HepG2 (cell line): ENCODE data around the gene SYNE1. TPM values are rescaled to one million over a fixed set of nuclear protein-coding genes. Genes with fewer than 3 reads are reported as not detected.

Experiments used
- ARID3A ChIP-seq: IDR thresholded peaks from 2 replicates; pipeline ENCODE4 v1.6.1; 2012; ENCODE audit warnings: low read depth, low read length, improper control_type of control experiment
- CEBPG ChIP-seq: IDR thresholded peaks from 2 replicates; pipeline ENCODE4 v1.6.1; 2016
- HNRNPUL1 ChIP-seq: fragments of 200-400 bp; formaldehyde crosslinking; IDR thresholded peaks from 2 replicates; pipeline ENCODE4 v1.6.1; 2017; ENCODE audit warnings: low read depth, mild to moderate bottlenecking, low read length, moderate library complexity
- IKZF1 ChIP-seq: fragments of 450-650 bp; IDR thresholded peaks from 2 replicates; pipeline ENCODE4 v1.7.1; 2016
- MED1 ChIP-seq: sonication (generic); formaldehyde crosslinking; IDR thresholded peaks from 2 replicates; pipeline ENCODE4 v1.4.0; 2020; ENCODE audit warnings: missing genetic modification reagents
- MTERF4 ChIP-seq: sonication (generic); formaldehyde crosslinking; IDR thresholded peaks from 2 replicates; pipeline ENCODE4 v1.8.0; 2023; ENCODE audit warnings: mild to moderate bottlenecking, missing genetic modification reagents
- RARA ChIP-seq: IDR thresholded peaks from 2 replicates; pipeline ENCODE4 v1.6.1; 2016; ENCODE audit warnings: missing genetic modification reagents, missing compliant biosample characterization
- SMYD3 ChIP-seq: sonication (generic); formaldehyde crosslinking; IDR thresholded peaks from 2 replicates; pipeline ENCODE4 v1.8.1; 2023; ENCODE audit warnings: mild to moderate bottlenecking, missing genetic modification reagents
- TOE1 ChIP-seq: sonication (generic); formaldehyde crosslinking; IDR thresholded peaks from 2 replicates; pipeline ENCODE4 v1.4.0; 2020; ENCODE audit warnings: mild to moderate bottlenecking, missing genetic modification reagents
- ZNF451 ChIP-seq: sonication (generic); formaldehyde crosslinking; IDR thresholded peaks from 2 replicates; pipeline ENCODE4 v1.5.0; 2020; ENCODE audit warnings: mild to moderate bottlenecking, missing genetic modification reagents
- ZNF562 ChIP-seq: sonication (generic); formaldehyde crosslinking; IDR thresholded peaks from 2 replicates; pipeline ENCODE4 v1.8.0; 2022; ENCODE audit warnings: missing genetic modification reagents, borderline replicate concordance
- polyA plus RNA-seq, 8 experiments: library from polyadenylated mRNA; depleted of rRNA in 3 of 8; stranded (reverse) in 7 of 8; unstranded in 1 of 8; fragments of >200 nt; fragmentation: Illumina TruSeq in 4 of 8; extraction: Trizol in 4 of 8; gene quantifications; 2 replicates each; pipeline versions ENCODE4 v1.2.1 to v1.2.3, GENCODE V29; 2011 to 2016; ENCODE audit warnings: low read depth in 4 of 8, missing spikeins in 1 of 8, mixed read lengths in 1 of 8; ENCODE audit not compliant: insufficient read depth in 1 of 8
- total RNA-seq, 5 experiments: library from RNA; depleted of rRNA; stranded (reverse); fragments of >200 nt; fragmentation: Illumina TruSeq; extraction: Trizol; gene quantifications; 2 replicates each; pipeline ENCODE4 v1.2.3, GENCODE V29; 2016; ENCODE audit warnings: low read depth in 1 of 5
- TF ChIP-seq, protein P1 (sequence below): sonication (generic); formaldehyde crosslinking; IDR thresholded peaks from 2 replicates; pipeline ENCODE4 v1.5.1; 2020; ENCODE audit warnings: mild to moderate bottlenecking, missing genetic modification reagents, moderate library complexity
- TF ChIP-seq, protein P2 (sequence below): IDR thresholded peaks from 2 replicates; pipeline ENCODE4 v1.6.1; 2016; ENCODE audit warnings: low read depth, control low read depth
- TF ChIP-seq, protein P3 (sequence below): sonication (generic); formaldehyde crosslinking; IDR thresholded peaks from 2 replicates; pipeline ENCODE4 v1.5.0; 2020; ENCODE audit warnings: mild to moderate bottlenecking, missing genetic modification reagents
- TF ChIP-seq, protein P4 (sequence below): sonication (generic); formaldehyde crosslinking; conservative IDR thresholded peaks from 2 replicates; pipeline ENCODE4 v1.4.0; 2020; ENCODE audit warnings: missing genetic modification reagents

The SYNE1 gene
- total and polyA plus RNA-seq, 2 of the 13 experiments (the other 11 are each of a cell fraction or from before 2014, with no cell fraction given), result 5.5 to 15.9 TPM

DNA sequence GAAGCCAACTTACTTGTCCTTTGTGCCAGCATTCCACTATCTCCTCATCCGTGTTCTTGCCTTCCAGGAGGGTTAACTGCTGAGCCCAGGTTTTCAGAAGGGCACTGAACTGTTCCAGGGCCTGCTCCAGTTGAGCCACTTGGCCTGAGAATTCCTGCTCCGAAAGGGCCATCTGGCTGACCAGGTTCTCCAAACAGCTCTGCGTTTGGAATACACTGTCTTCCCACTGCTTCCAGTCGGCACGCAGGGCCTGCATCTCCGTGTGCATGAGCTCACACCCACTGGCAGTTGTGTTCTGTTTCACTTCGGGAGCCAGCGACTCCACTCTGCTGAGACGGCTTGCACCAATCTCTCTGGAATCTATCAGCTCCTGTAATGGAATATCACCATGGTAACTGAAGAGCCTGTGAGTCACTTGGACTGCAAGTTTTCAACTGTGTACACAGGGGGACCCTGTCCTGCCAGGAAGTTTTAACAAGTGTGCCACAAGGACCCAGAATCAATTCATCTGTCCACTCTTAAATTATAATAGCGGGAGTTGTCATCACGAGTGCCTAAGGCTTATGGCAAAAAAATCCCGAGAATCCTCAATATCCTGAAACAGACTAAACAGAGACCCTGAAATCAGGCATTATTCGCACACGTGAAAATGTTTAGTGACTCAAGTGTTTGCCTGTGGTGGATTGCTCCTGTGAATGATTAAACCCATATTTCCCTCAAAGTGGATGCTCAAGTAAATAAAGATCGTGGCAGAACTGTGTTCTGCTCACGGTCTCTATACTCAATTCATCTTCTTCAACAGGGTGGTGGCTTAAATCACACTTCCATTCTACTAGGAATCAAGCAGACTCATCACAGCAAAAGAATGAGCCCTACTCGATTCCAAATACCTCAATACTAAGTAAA, 255.9 kb downstream of the SYNE1 start (continued):
- TF ChIP-seq, protein P1, sequence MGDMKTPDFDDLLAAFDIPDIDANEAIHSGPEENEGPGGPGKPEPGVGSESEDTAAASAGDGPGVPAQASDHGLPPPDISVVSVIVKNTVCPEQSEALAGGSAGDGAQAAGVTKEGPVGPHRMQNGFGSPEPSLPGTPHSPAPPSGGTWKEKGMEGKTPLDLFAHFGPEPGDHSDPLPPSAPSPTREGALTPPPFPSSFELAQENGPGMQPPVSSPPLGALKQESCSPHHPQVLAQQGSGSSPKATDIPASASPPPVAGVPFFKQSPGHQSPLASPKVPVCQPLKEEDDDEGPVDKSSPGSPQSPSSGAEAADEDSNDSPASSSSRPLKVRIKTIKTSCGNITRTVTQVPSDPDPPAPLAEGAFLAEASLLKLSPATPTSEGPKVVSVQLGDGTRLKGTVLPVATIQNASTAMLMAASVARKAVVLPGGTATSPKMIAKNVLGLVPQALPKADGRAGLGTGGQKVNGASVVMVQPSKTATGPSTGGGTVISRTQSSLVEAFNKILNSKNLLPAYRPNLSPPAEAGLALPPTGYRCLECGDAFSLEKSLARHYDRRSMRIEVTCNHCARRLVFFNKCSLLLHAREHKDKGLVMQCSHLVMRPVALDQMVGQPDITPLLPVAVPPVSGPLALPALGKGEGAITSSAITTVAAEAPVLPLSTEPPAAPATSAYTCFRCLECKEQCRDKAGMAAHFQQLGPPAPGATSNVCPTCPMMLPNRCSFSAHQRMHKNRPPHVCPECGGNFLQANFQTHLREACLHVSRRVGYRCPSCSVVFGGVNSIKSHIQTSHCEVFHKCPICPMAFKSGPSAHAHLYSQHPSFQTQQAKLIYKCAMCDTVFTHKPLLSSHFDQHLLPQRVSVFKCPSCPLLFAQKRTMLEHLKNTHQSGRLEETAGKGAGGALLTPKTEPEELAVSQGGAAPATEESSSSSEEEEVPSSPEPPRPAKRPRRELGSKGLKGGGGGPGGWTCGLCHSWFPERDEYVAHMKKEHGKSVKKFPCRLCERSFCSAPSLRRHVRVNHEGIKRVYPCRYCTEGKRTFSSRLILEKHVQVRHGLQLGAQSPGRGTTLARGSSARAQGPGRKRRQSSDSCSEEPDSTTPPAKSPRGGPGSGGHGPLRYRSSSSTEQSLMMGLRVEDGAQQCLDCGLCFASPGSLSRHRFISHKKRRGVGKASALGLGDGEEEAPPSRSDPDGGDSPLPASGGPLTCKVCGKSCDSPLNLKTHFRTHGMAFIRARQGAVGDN (CRISPR knock-in tag), result peak; percentile 66
- TF ChIP-seq HNRNPUL1 (peak; percentile 86), ZNF562 (no peak), MTERF4 (no peak), TOE1 (CRISPR knock-in tag) (peak; percentile 38; the same call in 1 of the 2 replicates), ARID3A (peak; percentile 66), SMYD3 (CRISPR knock-in tag) (0 out of 2 replicates have a peak, but pooled peaks have one; percentile 21), CEBPG (CRISPR knock-in tag) (no peak), RARA (CRISPR knock-in tag) (peak; percentile 4; the same call in 1 of the 2 replicates), ZNF451 (CRISPR knock-in tag) (no peak), MED1 (CRISPR knock-in tag) (0 out of 2 replicates have a peak, but pooled peaks have one; percentile 4), IKZF1 (no peak)
- TF ChIP-seq, protein P2, sequence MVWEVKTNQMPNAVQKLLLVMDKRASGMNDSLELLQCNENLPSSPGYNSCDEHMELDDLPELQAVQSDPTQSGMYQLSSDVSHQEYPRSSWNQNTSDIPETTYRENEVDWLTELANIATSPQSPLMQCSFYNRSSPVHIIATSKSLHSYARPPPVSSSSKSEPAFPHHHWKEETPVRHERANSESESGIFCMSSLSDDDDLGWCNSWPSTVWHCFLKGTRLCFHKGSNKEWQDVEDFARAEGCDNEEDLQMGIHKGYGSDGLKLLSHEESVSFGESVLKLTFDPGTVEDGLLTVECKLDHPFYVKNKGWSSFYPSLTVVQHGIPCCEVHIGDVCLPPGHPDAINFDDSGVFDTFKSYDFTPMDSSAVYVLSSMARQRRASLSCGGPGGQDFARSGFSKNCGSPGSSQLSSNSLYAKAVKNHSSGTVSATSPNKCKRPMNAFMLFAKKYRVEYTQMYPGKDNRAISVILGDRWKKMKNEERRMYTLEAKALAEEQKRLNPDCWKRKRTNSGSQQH (CRISPR knock-in tag), result peak; percentile 93; the same call in 1 of the 2 replicates
- TF ChIP-seq, protein P3, sequence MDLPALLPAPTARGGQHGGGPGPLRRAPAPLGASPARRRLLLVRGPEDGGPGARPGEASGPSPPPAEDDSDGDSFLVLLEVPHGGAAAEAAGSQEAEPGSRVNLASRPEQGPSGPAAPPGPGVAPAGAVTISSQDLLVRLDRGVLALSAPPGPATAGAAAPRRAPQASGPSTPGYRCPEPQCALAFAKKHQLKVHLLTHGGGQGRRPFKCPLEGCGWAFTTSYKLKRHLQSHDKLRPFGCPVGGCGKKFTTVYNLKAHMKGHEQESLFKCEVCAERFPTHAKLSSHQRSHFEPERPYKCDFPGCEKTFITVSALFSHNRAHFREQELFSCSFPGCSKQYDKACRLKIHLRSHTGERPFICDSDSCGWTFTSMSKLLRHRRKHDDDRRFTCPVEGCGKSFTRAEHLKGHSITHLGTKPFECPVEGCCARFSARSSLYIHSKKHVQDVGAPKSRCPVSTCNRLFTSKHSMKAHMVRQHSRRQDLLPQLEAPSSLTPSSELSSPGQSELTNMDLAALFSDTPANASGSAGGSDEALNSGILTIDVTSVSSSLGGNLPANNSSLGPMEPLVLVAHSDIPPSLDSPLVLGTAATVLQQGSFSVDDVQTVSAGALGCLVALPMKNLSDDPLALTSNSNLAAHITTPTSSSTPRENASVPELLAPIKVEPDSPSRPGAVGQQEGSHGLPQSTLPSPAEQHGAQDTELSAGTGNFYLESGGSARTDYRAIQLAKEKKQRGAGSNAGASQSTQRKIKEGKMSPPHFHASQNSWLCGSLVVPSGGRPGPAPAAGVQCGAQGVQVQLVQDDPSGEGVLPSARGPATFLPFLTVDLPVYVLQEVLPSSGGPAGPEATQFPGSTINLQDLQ (CRISPR knock-in tag), result no peak
- TF ChIP-seq, protein P4, sequence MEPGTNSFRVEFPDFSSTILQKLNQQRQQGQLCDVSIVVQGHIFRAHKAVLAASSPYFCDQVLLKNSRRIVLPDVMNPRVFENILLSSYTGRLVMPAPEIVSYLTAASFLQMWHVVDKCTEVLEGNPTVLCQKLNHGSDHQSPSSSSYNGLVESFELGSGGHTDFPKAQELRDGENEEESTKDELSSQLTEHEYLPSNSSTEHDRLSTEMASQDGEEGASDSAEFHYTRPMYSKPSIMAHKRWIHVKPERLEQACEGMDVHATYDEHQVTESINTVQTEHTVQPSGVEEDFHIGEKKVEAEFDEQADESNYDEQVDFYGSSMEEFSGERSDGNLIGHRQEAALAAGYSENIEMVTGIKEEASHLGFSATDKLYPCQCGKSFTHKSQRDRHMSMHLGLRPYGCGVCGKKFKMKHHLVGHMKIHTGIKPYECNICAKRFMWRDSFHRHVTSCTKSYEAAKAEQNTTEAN (CRISPR knock-in tag), result peak; percentile 78
